ENCODE measurements around the gene COLQ.
A peak's percentile ranks its signal among the peaks of the same experiment; 100 is the strongest.

Gene COLQ

GRCh38 chr3:15443826-15444524 lies 77.5 kb downstream of the COLQ start:
- no peaks in the 10 kb centered on the region for H3K4me1 ChIP-seq (ENCODE audit: control insufficient read depth, insufficient read depth, low read length)
- H3K27me3 ChIP-seq (ENCODE audit: control insufficient read depth, insufficient read depth, low read length) = no peaks in the 10 kb centered on the region
- no peak overlapping the region for H3K27ac ChIP-seq (ENCODE audit: low read depth, low read length)
- no peak overlapping the region for H3K9ac ChIP-seq (ENCODE audit: low read depth, low read length)
- H3K9me3 ChIP-seq (ENCODE audit: control insufficient read depth, insufficient read depth, low read length) = no peaks in the 10 kb centered on the region
- no peak overlapping the region for H3K4me3 ChIP-seq (ENCODE audit: low read depth, low read length)
- peaks cover 42% of the 10 kb centered on the region for H3K36me3 ChIP-seq (ENCODE audit: control insufficient read depth, insufficient read depth, low read length)

GRCh38 chr3:15440891-15441290 lies 80.6 kb downstream of the COLQ start:
- peaks cover 71% of the 10 kb centered on the region for H3K36me3 ChIP-seq (ENCODE audit: control insufficient read depth, insufficient read depth, low read length)

GRCh38 chr3:15439476-15439875 lies 82.0 kb downstream of the COLQ start:
- peaks cover 85% of the 10 kb centered on the region for H3K36me3 ChIP-seq (ENCODE audit: control insufficient read depth, insufficient read depth, low read length)
- no peak overlapping the region for H3K9ac ChIP-seq (ENCODE audit: low read depth, low read length)
- H3K4me1 ChIP-seq (ENCODE audit: control insufficient read depth, insufficient read depth, low read length) = no peaks in the 10 kb centered on the region
- no peaks in the 10 kb centered on the region for H3K27me3 ChIP-seq (ENCODE audit: control insufficient read depth, insufficient read depth, low read length)
- H3K4me3 ChIP-seq (ENCODE audit: low read depth, low read length) = no peak overlapping the region
- no peaks in the 10 kb centered on the region for H3K9me3 ChIP-seq (ENCODE audit: control insufficient read depth, insufficient read depth, low read length)
- no peak overlapping the region for H3K27ac ChIP-seq (ENCODE audit: low read depth, low read length)

More at GRCh38 chr3:15440891-15441290, 80.6 kb downstream of the COLQ start:
- Histone ChIP-seq H3K4me3 (ENCODE audit: low read depth, low read length) (no peak overlapping the region), H3K27me3 (ENCODE audit: control insufficient read depth, insufficient read depth, low read length) (no peaks in the 10 kb centered on the region), H3K9me3 (ENCODE audit: control insufficient read depth, insufficient read depth, low read length) (no peaks in the 10 kb centered on the region), H3K9ac (ENCODE audit: low read depth, low read length) (no peak overlapping the region), H3K4me1 (ENCODE audit: control insufficient read depth, insufficient read depth, low read length) (no peaks in the 10 kb centered on the region), H3K27ac (ENCODE audit: low read depth, low read length) (no peak overlapping the region)

GRCh38 chr3:15438983-15439382 lies 82.5 kb downstream of the COLQ start:
- Histone ChIP-seq H3K36me3 (ENCODE audit: control insufficient read depth, insufficient read depth, low read length) (peaks cover 90% of the 10 kb centered on the region), H3K9ac (ENCODE audit: low read depth, low read length) (no peak overlapping the region), H3K4me1 (ENCODE audit: control insufficient read depth, insufficient read depth, low read length) (no peaks in the 10 kb centered on the region), H3K27me3 (ENCODE audit: control insufficient read depth, insufficient read depth, low read length) (no peaks in the 10 kb centered on the region), H3K27ac (ENCODE audit: low read depth, low read length) (no peak overlapping the region), H3K9me3 (ENCODE audit: control insufficient read depth, insufficient read depth, low read length) (no peaks in the 10 kb centered on the region), H3K4me3 (ENCODE audit: low read depth, low read length) (no peak overlapping the region)

GRCh38 chr3:15436246-15436645 lies 85.3 kb downstream of the COLQ start:
- Histone ChIP-seq H3K36me3 (ENCODE audit: control insufficient read depth, insufficient read depth, low read length) (peaks cover 98% of the 10 kb centered on the region), H3K9me3 (ENCODE audit: control insufficient read depth, insufficient read depth, low read length) (no peaks in the 10 kb centered on the region), H3K9ac (ENCODE audit: low read depth, low read length) (no peak overlapping the region), H3K4me3 (ENCODE audit: low read depth, low read length) (no peak overlapping the region), H3K4me1 (ENCODE audit: control insufficient read depth, insufficient read depth, low read length) (no peaks in the 10 kb centered on the region), H3K27ac (ENCODE audit: low read depth, low read length) (no peak overlapping the region), H3K27me3 (ENCODE audit: control insufficient read depth, insufficient read depth, low read length) (no peaks in the 10 kb centered on the region)

GRCh38 chr3:15434756-15435155 lies 86.8 kb downstream of the COLQ start:
- no peaks in the 10 kb centered on the region for H3K4me1 ChIP-seq (ENCODE audit: control insufficient read depth, insufficient read depth, low read length)
- peaks cover 96% of the 10 kb centered on the region for H3K36me3 ChIP-seq (ENCODE audit: control insufficient read depth, insufficient read depth, low read length)
- no peak overlapping the region for H3K27ac ChIP-seq (ENCODE audit: low read depth, low read length)
- no peak overlapping the region for H3K4me3 ChIP-seq (ENCODE audit: low read depth, low read length)
- H3K9me3 ChIP-seq (ENCODE audit: control insufficient read depth, insufficient read depth, low read length) = no peaks in the 10 kb centered on the region
- no peak overlapping the region for H3K9ac ChIP-seq (ENCODE audit: low read depth, low read length)
- no peaks in the 10 kb centered on the region for H3K27me3 ChIP-seq (ENCODE audit: control insufficient read depth, insufficient read depth, low read length)

GRCh38 chr3:15433531-15433930 lies 88.0 kb downstream of the COLQ start:
- Histone ChIP-seq H3K36me3 (ENCODE audit: control insufficient read depth, insufficient read depth, low read length) (peaks cover 84% of the 10 kb centered on the region), H3K9me3 (ENCODE audit: control insufficient read depth, insufficient read depth, low read length) (no peaks in the 10 kb centered on the region), H3K9ac (ENCODE audit: low read depth, low read length) (no peak overlapping the region), H3K27ac (ENCODE audit: low read depth, low read length) (no peak overlapping the region), H3K4me1 (ENCODE audit: control insufficient read depth, insufficient read depth, low read length) (peaks cover 5% of the 10 kb centered on the region; the same call in 1 of the 2 replicates), H3K4me3 (ENCODE audit: low read depth, low read length) (no peak overlapping the region), H3K27me3 (ENCODE audit: control insufficient read depth, insufficient read depth, low read length) (no peaks in the 10 kb centered on the region)

GRCh38 chr3:15431256-15431837 lies 90.2 kb downstream of the COLQ start:
- no peak overlapping the region for H3K4me3 ChIP-seq (ENCODE audit: low read depth, low read length)

GRCh38 chr3:15430624-15431023 lies 90.9 kb downstream of the COLQ start:
- Histone ChIP-seq H3K27me3 (ENCODE audit: control insufficient read depth, insufficient read depth, low read length) (no peaks in the 10 kb centered on the region), H3K4me1 (ENCODE audit: control insufficient read depth, insufficient read depth, low read length) (peaks cover 9% of the 10 kb centered on the region; the same call in 1 of the 2 replicates), H3K36me3 (ENCODE audit: control insufficient read depth, insufficient read depth, low read length) (peaks cover 56% of the 10 kb centered on the region), H3K4me3 (ENCODE audit: low read depth, low read length) (no peak overlapping the region), H3K9me3 (ENCODE audit: control insufficient read depth, insufficient read depth, low read length) (no peaks in the 10 kb centered on the region), H3K9ac (ENCODE audit: low read depth, low read length) (no peak overlapping the region), H3K27ac (ENCODE audit: low read depth, low read length) (no peak overlapping the region)

More at GRCh38 chr3:15431256-15431837, 90.2 kb downstream of the COLQ start:
- H3K27ac ChIP-seq (ENCODE audit: low read depth, low read length) = no peak overlapping the region
- peaks cover 64% of the 10 kb centered on the region for H3K36me3 ChIP-seq (ENCODE audit: control insufficient read depth, insufficient read depth, low read length)
- no peak overlapping the region for H3K9ac ChIP-seq (ENCODE audit: low read depth, low read length)
- peaks cover 9% of the 10 kb centered on the region; the same call in 1 of the 2 replicates for H3K4me1 ChIP-seq (ENCODE audit: control insufficient read depth, insufficient read depth, low read length)
- H3K27me3 ChIP-seq (ENCODE audit: control insufficient read depth, insufficient read depth, low read length) = no peaks in the 10 kb centered on the region
- no peaks in the 10 kb centered on the region for H3K9me3 ChIP-seq (ENCODE audit: control insufficient read depth, insufficient read depth, low read length)

- H3K27ac ChIP-seq (ENCODE audit: low read depth, low read length) = no peak overlapping the region
- peaks cover 9% of the 10 kb centered on the region; the same call in 1 of the 2 replicates for H3K4me1 ChIP-seq (ENCODE audit: control insufficient read depth, insufficient read depth, low read length)
Observed at GRCh38 chr3:15429080-15429479, 92.4 kb downstream of the COLQ start.

GRCh38 chr3:15428539-15428938 lies 93.0 kb downstream of the COLQ start:
- H3K4me1 ChIP-seq (ENCODE audit: control insufficient read depth, insufficient read depth, low read length) = peaks cover 9% of the 10 kb centered on the region; the same call in 1 of the 2 replicates
- H3K4me3 ChIP-seq (ENCODE audit: low read depth, low read length) = peak overlapping the region; percentile 96
- no peaks in the 10 kb centered on the region for H3K9me3 ChIP-seq (ENCODE audit: control insufficient read depth, insufficient read depth, low read length)
- no peak overlapping the region for H3K27ac ChIP-seq (ENCODE audit: low read depth, low read length)
- H3K27me3 ChIP-seq (ENCODE audit: control insufficient read depth, insufficient read depth, low read length) = no peaks in the 10 kb centered on the region
- peaks cover 56% of the 10 kb centered on the region for H3K36me3 ChIP-seq (ENCODE audit: control insufficient read depth, insufficient read depth, low read length)
- H3K9ac ChIP-seq (ENCODE audit: low read depth, low read length) = no peak overlapping the region

More at GRCh38 chr3:15429080-15429479, 92.4 kb downstream of the COLQ start:
- H3K27me3 ChIP-seq (ENCODE audit: control insufficient read depth, insufficient read depth, low read length) = no peaks in the 10 kb centered on the region
- peak overlapping the region; percentile 96; the same call in 1 of the 2 replicates for H3K4me3 ChIP-seq (ENCODE audit: low read depth, low read length)
- H3K36me3 ChIP-seq (ENCODE audit: control insufficient read depth, insufficient read depth, low read length) = peaks cover 56% of the 10 kb centered on the region
- H3K9me3 ChIP-seq (ENCODE audit: control insufficient read depth, insufficient read depth, low read length) = no peaks in the 10 kb centered on the region
- no peak overlapping the region for H3K9ac ChIP-seq (ENCODE audit: low read depth, low read length)
